DMS153 treated with DMSO at 0.1 percent for 48 hours (cell line): ENCODE data around the gene NTM.

ENCODE experiments used
- DNase-seq: peaks from one replicate; lab custom pipeline; 2025; ENCODE audit not compliant: unreplicated experiment; lab: John Stamatoyannopoulos, UW

NTM gene

DNA sequence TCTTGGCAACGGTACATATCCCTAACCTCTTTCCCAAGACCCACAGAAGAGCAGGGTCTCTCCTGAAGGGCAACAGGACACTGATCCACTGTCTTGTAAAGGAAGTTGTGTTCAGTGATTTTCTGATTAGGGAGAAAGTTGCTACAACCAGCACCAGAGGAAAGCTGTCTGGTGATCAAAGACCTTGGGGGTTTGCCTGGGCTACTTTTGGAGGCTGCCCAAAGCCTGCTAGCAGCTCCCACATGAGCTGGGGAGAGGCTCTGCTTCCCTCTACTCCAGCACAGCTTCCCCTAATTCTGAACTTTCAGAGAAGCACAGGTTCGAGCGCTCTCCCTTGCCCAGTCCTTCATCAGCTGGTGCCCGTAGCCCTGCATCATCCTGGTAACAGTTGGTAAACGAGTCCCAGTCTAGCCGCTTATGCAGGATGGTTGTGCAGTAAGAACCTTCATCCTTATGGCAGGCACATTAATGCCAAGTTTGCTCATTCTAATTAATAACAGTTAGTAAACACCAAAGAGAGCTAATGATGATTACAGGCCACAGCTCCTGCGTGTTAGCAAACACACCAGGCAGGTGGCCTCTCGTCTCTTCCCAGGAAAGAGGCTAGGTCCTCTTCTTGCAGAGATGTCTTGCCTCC, 173.1 kb downstream of the NTM start:
- DNase-seq: no peak

DNA sequence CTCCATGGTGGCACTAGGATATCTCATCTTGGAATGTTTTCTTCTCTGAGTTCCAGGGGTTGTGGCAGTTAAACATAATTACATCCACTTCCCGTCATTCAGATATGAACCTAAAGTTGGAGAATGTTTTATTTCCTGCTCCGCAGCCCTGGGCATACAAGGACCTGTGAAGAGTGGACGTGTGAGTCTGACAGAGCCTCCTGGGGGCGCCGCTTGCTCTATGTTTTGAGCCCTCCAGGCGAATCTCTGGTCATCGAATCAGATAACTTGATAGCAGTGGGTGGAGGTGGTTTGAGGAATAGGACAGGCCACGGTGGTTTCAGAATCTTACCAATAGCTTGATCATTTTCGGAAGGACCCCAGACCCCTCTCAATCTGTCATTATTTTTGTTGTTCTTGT, 174.2 kb downstream of the NTM start:
- DNase-seq: no peak

DNA sequence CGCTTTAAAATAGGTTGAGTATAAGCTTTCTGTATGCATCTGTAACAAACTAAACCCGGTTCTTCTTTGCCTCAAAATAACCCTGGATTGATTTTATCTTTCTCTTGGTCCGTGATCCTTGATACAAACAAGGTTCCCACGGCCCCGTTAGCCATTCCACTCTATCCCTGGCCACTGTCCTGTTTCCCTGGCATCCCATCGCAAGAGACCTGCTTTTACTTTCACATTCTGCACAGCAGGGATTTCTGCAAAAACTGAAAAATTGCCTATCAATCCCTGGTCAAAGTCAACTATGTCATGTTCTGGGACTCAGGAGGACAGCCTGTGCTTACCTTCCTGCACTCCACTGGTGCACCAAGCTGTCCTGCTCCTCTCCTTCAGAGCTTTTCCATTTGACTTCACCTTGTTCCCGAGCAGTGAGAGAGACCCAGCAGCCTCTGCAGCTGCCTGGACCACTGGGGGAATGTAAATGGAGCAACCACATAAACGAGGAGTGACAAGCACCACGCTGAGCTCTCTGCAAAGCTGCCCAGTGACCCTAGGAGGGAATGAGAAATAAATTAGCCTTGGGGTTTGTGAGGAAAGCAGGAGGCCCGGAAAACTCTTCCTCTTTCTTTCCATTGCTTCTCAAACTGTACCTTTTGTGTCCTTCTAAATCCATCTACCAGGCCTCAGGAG, 175.9 kb downstream of the NTM start:
- no peak for DNase-seq

DNA sequence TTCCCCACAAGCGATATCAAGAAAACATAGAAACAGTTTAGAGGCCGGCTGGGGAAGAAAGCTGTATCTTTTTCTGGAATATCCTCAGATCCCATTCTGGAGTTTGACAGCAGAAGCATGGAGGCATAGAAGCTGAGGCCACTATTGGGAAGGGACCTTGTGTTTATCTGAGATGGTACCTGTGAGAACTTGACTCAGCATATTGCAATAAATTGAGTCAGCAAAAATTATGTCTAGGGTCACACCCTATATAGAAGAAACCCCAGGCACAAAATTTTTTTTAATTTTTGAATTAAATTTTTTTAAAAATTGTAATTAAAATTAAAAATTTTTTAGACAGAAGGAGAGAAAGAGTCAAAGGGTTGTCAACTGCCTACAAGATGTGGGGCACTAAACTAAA, 178.7 kb downstream of the NTM start:
- no peak for DNase-seq

DNA sequence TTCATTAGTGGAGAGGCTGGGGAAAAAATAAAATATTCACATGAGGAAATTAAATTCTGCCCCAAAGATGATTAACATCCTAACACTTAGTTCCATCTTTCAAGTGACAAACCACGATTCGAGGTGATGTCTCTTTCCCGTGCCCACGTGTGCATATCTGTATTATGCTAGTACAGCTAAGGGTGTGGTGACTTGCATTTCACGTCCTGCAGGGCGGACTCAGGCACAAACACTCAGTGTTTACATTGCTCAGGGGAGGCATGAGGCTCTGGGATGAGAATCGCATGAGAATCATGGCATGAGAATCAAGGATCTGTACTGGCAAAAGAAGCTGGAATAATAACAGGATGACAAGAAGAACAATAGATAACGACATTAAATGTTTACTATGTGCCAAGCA, 179.4 kb downstream of the NTM start:
- no peak for DNase-seq

DNA sequence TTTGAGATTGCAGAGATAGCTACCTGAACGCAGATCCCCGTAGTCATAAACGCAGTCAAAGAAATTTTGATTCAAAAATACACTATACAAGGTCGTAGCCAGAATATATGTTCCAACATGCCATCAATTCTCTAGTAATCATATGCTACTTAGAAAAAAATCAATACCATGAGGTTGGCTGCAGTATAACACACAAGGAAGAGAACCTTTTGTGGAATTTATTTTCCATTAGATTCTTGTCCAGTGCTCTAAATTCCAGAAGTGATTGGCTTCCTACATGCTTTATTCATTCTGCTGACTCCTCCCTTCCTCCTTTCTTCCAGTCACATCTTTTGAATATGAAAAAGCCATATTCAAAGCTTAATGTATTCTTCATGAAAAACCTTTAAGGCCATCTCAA, 189.9 kb downstream of the NTM start:
- DNase-seq: no peak

DNA sequence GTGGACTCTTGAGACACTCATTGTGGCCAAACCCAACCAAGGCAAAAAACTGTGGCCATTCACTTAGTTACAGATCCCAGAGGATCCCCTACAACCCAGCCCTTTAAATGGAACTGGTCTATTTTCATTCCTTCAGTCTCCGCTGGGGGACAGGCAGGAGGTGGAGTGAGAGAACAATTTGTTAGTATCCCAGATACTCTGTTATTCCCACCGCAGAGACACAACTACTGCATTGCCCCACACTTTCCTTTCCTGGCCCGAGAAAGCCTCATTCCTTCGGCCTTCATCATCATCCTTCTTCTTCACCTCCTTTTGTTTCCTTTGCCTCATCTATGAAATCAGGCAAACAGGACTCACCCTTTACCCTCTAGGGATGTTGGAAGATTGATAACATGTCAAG, 191.1 kb downstream of the NTM start:
- DNase-seq: no peak

DNA sequence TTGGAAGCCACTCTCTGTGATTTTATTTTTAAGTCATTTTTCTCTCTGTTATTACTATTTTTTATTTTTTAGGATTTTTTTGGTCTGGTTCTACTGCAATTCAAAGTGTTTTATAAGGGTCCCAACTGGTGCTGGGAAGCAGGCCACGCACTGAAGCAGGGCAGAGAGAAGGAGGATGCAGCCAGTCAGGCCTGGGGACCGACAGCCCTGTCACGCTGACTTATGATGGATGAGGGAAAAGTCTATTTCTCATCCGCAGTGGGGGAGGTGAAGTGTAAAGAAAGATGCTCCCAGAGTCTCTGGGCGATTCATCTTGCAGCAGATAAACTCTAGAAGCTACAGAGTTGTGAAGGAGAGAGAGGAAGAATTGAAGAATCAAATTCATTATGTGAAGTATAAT, 191.6 kb downstream of the NTM start:
- DNase-seq: no peak

DNA sequence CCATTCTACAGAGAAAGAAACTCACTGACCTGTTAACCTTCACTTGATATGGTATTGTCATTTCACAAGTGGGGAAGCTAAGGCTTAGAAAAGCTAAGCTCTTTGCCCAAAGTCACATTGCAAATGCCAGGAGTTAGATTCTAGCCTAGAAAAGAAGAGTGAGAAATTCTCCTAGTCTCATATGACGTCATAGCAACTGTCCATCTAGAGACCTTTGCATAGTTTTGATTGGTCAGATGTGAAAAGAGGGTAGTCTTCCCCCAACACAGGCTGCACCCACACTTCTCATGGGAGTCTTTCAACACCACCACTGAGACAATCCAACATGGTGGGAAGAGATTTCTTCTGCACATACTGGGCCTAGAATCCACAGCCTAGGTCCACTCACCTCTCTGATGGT, 197.9 kb downstream of the NTM start:
- no peak for DNase-seq

DNA sequence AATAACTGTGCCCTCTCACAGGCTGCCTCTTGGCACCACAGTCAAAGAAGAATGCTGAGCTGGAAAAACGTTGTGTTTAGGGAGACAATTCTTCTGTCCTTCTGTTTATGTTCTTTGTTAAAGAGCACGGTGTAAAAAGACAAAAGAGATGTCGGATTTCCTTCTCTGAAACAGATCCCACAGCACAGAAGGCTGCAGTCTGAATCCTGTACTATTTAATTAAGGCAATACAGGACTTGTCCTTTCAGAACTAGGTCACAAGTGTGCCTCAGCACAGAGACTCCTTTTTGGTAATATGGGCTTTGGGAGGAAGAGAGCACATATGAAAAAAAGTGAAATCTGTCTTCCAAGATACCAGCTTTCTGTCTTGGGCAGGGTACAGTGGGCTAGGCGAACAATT, 201.2 kb downstream of the NTM start:
- no peak for DNase-seq

DNA sequence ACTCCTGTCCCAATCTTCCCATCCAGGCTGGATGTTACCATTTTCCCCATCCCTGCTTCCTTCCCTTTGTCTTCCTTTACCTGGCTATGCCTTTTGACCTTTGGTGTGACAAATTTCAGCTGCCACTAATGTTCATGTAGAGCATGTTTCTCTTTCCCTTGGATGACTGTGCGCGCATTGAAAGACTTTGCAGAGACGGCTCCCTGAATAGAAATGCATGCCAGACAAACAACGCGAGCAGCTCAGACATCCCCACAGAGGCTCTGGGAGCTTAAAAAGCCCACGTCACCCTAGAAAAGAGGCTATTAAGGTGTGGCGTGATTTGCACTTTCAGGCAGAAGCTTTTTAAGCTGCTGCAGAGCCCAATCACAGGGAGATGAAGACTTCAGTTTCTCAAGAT, 202.0 kb downstream of the NTM start:
- no peak for DNase-seq

DNA sequence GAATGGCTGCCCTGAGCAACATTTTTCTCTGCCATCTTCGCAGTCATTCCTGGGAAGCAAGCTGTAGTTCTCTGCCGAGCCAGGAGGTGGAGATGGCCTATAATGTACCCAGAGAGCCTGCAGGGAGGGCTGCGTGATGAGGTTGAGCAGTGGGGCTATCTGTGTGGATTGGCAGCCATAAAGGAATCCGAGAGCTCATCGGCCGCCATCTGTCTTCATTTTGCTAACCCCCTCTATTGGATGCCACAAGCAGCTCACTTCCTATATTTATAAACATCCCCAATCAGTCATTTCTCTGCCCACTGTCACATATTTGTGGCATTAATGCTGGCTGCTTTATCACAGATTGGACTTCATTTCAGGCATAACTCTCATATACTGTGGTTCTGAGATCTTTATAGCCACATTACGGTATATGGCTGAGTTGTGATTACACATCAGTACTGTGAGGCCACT, 209.5 kb downstream of the NTM start:
- no peak for DNase-seq

DNA sequence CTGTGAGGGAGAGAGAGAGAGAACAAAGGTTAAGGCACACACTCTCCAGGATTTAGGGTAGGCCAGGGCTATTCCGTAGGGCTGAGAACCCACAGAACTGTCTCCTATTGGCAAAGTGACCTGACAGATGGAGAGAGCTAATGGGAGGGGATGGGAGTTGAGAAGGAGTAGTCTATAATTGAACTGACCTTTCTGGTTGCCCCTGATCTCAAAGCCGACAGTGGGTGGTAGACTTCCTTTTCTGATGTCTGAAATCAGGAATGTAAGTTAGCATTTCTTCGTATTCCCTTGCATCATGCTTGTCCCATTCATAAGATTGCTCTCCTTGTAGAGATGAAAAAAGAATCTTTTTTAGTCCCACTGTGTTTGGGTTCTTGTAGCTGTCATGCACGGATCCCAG, 210.1 kb downstream of the NTM start:
- no peak for DNase-seq

DNA sequence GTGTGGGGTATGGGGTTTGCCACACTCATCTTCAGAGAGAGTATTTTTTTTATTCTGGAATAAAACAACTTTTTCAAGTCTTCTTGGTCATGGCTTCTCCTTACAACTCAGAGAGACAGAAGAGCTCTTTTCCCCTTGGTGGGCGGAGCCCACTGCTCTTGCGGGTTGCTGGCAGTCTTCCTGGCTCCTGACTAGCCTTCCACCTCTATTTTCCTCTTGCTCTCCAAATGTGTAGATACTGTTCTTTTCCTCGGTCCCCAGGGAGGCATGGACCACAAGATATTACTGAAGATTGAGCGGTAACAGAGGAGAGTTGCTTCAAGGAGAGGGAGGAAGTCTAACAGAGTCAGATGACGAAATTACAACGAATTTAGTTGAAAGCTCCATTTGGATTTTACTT, 210.6 kb downstream of the NTM start:
- DNase-seq: no peak

DNA sequence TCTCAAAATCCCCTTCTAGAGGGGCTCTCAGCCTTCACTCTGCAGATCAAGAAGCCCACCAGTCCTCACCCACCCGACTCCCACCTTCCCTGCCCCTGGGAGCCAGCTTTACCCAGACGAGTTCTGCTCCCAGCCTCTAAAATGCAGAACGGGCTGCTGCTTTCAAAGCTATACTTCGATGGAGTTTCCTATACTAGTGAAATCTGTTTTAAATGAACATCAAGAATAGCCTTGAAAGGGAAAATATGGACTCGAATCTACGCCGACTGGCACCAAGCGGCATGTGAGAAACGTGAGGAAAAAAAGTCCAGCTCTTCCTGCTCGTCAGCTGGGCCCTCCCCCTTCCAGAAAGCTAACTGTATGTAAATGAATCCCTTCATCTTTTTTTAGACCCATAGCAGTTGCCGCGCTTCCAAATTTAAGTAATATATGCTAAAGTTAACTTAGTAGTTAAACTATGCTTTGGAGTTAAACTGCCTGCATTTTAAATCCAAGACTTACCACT, 211.7 kb downstream of the NTM start:
- DNase-seq: no peak

DNA sequence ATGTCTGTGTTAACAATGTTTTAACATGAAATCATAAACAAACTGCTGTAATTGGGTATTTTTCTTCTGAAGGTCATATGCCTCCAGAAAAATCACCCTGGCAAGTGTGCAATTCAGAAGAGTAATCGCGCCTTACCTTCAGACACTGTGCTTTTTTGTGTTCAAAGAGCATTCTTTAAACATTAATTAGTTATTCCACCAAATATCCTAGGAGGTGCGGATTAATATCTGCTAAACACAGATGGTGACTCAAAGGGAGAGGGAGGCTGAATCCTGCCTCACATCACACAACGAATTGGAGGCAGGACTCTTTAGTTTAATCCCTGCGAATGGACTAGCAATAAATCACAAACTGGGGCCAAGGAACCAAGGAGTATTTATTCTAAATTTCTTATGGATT, 213.0 kb downstream of the NTM start:
- no peak for DNase-seq

DNA sequence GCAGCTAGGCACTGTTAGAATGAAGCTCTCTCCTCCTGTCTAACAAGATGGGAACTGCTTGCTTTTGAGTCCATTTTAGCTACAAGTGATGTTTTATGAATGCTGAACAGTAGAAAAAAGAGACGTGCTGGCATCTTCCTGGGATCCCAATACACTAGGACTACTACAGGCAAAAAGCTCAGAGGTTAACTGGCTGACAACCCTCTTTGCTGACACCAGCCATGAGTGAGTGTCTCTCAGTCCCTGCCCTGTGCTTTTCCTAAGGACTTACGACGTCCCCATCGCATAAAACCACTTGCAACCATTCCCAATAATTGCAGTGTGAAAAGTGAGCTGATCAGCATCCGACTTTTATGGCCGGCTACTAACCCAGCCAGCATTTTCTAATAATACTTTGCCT, 213.5 kb downstream of the NTM start:
- no peak for DNase-seq

DNA sequence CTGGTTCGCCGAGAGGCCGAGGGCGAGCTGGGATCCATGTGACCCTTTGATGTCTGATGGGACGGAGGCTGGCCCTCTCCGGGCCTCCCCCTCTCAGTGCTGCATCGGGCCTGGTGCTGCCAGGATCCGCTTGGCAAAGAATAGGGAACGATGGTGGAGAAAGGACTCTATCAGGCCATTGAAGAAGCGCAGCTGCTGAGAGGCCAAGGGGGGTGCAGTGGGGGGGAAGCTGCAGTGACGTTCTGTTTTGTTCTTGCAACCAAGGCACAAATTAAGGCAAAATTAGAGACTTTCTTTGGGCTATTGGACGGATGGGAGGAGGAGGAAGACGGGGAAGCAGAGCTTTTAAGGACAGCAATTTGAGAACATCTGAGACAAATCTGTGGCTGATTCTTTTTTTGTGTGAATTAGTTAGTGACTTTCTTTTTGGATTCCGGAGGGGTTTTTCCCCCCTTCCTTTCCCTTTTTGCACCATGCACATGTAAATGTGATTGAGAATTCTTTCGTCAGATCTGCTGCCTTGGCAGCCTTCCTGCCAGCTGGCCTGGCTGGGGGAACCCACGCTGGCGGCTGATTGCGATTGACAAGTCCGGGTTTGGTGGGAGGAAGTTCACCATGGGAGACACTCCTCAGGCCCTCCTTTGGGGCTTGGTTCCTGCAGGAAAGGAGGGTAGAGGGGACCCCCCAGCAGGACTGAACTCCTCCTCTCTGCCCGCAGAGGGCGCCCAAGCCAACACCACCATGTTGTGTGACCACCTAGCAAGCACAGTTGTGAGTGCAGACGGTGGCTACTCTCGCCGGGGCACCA, 214.6 kb downstream of the NTM start:
- DNase-seq: no peak

DNA sequence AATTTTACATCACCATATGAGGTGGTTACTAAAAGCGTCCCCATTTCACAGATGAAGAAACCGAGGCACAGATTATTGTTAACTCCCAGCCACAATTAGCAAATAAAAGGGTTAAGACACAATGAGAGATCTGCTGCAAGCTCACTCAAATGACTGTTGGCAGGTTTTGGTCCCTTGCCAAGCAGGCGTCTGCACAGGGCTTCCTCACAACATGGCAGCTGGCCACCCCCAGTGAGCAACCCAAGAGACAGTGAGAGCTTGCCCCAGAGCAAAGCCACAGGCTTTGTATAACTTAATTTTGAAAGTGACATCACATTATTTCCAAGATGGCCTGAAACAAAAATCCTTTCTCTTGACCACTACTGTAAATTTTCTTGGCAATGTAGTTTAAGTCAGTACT, 217.6 kb downstream of the NTM start:
- no peak for DNase-seq

DNA sequence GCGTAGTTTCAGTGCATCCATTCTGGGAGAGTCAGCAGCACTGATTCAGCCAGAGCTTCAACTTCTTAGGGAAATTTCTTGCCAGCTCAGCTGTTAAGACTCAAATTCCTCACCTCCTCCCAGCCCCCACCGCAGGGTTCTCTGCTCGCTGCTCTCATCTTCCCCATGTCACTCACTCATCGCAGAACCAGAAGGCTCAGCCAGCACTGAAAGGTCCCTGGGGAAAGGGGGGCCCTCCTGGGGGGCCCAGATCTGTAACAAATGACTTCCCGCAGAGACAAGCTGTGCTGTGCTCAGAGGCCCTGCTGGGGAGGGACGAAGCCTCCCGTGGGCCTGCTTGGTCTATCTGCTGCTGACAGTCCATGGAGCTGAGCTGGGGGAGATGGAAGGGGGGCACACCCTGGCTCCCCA, 220.6 kb downstream of the NTM start:
- DNase-seq: no peak

DNA sequence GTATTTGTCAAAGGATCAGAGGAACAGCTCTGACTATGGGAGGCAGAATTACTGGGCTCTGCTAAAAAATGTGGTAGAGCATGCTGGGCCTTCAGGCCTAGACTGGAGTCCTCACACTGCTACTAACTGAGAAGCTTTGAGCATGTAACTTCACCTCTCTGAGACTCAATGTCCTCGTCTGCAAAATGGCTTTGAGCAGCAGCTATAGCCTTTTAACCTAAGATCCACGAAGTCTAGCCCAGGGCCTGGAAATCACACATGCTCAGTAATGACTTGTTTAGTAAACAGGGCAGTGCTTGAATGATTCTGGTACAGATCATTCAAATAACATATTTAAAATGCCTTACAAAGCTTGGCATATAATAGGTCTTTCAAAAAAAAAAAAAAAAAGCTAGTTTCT, 221.7 kb downstream of the NTM start:
- DNase-seq: no peak

DNA sequence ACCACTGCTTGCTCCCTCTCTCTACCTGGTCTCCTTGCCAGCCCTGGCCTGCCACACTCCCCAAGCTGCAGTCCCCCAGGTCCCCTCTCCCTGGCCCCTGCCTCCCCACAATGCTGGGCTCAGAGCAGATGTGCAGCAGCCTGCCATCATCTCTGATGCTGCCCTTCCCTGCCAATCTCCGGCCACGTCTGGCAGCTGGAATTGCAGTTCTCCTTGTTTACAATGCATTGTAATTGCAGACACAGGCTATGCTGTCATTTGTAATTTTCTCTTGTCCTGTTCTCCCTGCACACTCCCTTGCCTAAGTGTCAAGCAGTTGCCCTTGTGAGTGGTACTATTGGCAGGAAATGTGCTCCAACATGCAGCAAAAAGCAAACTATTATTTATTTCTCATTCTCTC, 222.3 kb downstream of the NTM start:
- no peak for DNase-seq
